GM12864 (cell line): Measurements from ENCODE around the gene CNIH3.

ENCODE experiments used
- DNase-seq: peaks from one replicate; pipeline ENCODE4 v3.0.0-alpha.2; 2011; ENCODE audit warnings: low read depth
- H3K4me3 ChIP-seq: 2 replicates; pipeline ENCODE4 v1.5.1; 2011; ENCODE audit warnings: mild to moderate bottlenecking, low read depth, low read length, control low read depth
- TF ChIP-seq, protein P1 (sequence below): IDR thresholded peaks from 2 replicates; pipeline ENCODE4 v1.5.1; 2011; ENCODE audit warnings: low read depth, mild to moderate bottlenecking, moderate library complexity, low read length, control low read depth, inconsistent platforms; ENCODE audit errors: missing control alignments

CNIH3 gene

DNA sequence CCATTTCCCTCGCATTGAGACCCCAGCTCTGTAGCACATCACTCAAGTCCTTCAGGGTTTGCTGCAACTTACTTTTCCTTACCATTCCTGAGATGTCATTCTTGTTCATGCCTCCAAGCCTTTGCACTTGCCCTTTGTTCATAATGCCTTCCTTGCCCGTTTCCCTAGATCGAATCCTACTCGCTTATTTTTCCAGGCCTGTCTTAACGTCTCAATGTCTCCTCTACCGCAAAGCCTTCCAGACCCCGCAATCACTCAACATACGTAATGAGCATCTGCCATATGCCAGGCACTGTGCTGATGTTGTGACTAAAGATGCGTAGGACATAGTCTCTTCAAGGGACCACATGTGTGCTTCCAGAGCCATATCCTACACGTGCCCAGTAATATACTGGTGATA lies 31.1 kb upstream of the CNIH3 start:
- no peak for DNase-seq
- no peak overlapping the region for H3K4me3 ChIP-seq
- TF ChIP-seq, protein P1, sequence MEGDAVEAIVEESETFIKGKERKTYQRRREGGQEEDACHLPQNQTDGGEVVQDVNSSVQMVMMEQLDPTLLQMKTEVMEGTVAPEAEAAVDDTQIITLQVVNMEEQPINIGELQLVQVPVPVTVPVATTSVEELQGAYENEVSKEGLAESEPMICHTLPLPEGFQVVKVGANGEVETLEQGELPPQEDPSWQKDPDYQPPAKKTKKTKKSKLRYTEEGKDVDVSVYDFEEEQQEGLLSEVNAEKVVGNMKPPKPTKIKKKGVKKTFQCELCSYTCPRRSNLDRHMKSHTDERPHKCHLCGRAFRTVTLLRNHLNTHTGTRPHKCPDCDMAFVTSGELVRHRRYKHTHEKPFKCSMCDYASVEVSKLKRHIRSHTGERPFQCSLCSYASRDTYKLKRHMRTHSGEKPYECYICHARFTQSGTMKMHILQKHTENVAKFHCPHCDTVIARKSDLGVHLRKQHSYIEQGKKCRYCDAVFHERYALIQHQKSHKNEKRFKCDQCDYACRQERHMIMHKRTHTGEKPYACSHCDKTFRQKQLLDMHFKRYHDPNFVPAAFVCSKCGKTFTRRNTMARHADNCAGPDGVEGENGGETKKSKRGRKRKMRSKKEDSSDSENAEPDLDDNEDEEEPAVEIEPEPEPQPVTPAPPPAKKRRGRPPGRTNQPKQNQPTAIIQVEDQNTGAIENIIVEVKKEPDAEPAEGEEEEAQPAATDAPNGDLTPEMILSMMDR: no peak

DNA sequence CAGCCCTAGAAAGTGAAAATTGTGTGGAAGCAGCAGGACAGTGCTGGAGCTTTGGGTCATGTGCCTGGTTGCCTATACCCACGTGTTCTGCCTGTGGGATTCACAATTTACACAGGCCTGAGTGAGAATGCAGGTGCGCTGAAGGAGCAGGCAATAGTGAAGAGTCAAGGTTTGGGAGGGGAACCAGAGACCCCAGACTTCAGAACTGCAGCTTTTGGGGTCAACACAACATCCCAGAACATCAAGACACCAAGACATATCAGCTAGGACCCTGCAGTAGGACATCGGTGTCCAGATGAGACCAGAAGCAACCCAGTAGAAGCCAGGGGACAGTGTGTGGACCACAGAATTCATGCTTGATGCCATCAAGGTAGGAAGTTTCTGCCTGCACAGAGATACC lies 29.1 kb upstream of the CNIH3 start:
- TF ChIP-seq, protein P1: no peak
- no peak for DNase-seq
- H3K4me3 ChIP-seq: no peak overlapping the region

GRCh38 chr1:224588515-224588914 lies 27.6 kb upstream of the CNIH3 start:
- H3K4me3 ChIP-seq: no peak overlapping the region
- TF ChIP-seq, protein P1: no peak
- no peak for DNase-seq

- no peak for DNase-seq
- TF ChIP-seq, protein P1: no peak
- H3K4me3 ChIP-seq: no peak overlapping the region
These were observed 27.1 kb upstream of the CNIH3 start for GRCh38 chr1:224589006-224589405.

DNA sequence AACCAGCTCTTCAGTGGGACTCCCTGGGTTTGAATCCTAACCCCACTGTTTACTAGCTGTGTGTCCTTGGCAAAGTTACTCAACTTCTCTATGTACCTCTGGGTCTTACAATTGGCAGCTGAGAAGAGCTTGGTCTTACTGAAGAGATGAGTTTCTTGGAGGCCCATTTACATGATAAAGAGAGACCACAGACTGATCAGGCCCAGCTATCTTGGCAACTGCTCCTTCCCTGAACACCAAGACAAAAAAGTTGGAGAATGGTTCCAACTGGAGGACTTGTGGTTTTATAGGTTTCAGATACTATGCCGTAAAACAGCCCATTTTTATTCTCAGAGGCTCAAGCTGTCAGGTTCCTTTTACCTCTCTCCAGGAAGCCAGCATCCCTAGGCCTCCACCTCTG lies 24.8 kb upstream of the CNIH3 start:
- H3K4me3 ChIP-seq: no peak overlapping the region
- no peak for DNase-seq
- TF ChIP-seq, protein P1: no peak

DNA sequence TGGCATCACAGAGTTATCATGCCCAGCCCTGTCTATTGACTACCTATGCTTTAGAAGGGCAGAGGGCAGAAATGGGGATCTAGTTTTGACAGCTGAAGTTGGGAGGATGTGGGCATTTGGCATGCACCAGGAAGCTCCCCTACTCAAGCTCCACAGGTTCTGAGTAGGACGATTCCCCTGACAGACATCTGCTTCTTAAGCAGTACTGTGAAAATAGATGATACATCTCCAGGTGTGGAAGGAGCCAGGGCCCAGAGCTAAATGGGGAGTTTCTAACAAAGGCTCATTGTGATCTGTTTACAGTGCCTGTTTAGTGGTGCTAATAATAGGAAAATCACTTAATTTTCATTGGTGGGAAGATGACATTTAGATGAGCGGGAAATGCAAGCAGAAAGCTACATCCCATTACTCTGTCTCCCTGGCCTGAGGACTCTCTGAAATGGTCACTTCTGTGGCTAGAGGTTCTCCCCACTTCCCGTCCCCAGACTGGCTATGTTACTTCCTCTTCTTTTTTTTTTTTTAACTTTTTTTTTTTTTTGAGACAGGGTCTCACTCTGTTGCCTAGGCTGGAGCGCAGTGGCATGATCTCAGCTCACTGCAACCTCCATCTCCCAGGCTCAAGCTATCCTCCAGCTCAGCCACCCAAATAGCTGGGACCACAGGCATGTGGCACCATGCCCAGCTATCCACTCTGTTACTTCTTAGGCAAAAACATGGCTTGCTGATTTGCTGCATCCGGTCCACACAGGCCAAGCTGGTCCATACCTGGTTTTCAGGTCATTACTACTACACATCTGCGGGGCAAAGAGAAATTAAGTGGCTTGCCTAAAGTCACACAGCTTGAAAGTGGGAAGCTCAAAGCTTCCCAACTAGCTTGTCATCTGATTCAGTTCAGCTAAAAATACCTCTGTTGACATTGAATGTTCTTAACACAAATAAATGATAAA lies 23.2 kb upstream of the CNIH3 start:
- DNase-seq: no peak
- TF ChIP-seq, protein P1: no peak
- no peak overlapping the region for H3K4me3 ChIP-seq

DNA sequence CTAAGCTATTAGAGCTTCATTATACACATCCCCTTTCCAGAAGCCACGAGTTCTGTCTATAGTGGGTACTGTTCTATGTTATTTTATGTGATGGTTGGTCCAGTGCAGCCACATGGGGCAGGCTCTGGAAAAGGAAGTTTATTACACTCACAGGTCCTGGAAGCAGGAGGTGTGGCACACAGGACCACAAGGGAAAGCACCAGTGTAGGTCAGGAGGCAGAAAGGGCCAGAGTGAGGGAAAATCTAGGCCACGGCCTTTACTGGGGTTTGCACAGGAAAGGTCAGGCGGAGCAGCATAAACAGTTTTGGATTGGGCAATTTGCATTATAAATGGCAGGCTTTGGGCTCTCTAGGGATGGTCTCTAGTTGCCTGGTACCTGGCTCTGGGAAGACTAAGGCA lies 21.8 kb upstream of the CNIH3 start:
- no peak for DNase-seq
- TF ChIP-seq, protein P1: no peak

More for the DNA sequence above, 21.8 kb upstream of the CNIH3 start:
- no peak overlapping the region for H3K4me3 ChIP-seq
